H9 (cell line): ENCODE data around the gene DCC. TPM values are rescaled to one million over a fixed set of nuclear protein-coding genes. Genes with fewer than 3 reads are reported as not detected.

Source experiments
- DNase-seq: peaks from one replicate; pipeline ENCODE4 v3.0.0-alpha.2; 2017
- H2AFZ ChIP-seq: one replicate; pipeline ENCODE4 v1.6.1; 2013; ENCODE audit warnings: mild to moderate bottlenecking, low read length, control low read depth, moderate library complexity
- H2AK5ac ChIP-seq: 2 replicates; pipeline ENCODE4 v1.6.1; 2013; ENCODE audit warnings: low read length, control low read depth, mixed read lengths; ENCODE audit not compliant: insufficient read length
- H2BK120ac ChIP-seq: one replicate; pipeline ENCODE4 v1.6.1; 2013; ENCODE audit warnings: low read depth, mild to moderate bottlenecking, low read length, control low read depth, inconsistent platforms; ENCODE audit not compliant: poor library complexity, severe bottlenecking
- H2BK12ac ChIP-seq: 2 replicates; pipeline ENCODE4 v1.6.1; 2013; ENCODE audit warnings: low read length, control low read depth, mixed read lengths, low read depth; ENCODE audit not compliant: insufficient read length
- H2BK15ac ChIP-seq: 2 replicates; pipeline ENCODE4 v1.6.1; 2013; ENCODE audit warnings: low read depth, low read length, control low read depth
- H2BK20ac ChIP-seq: one replicate; pipeline ENCODE4 v1.6.1; 2013; ENCODE audit warnings: low read depth, mild to moderate bottlenecking, low read length, control low read depth, inconsistent platforms; ENCODE audit not compliant: poor library complexity, severe bottlenecking
- H2BK5ac ChIP-seq: 2 replicates; pipeline ENCODE4 v1.6.1; 2013; ENCODE audit warnings: low read length, control low read depth, mixed read lengths; ENCODE audit not compliant: insufficient read length
- H3K14ac ChIP-seq: 2 replicates; pipeline ENCODE4 v1.6.1; 2013; ENCODE audit warnings: low read length, control low read depth; ENCODE audit not compliant: insufficient read depth
- H3K18ac ChIP-seq: 2 replicates; pipeline ENCODE4 v1.6.1; 2013; ENCODE audit warnings: low read depth, mild to moderate bottlenecking, mixed read lengths, low read length, control low read depth; ENCODE audit not compliant: insufficient read length
- H3K23ac ChIP-seq: 2 replicates; pipeline ENCODE4 v1.6.1; 2013; ENCODE audit warnings: low read length, control low read depth, mixed read lengths, low read depth; ENCODE audit not compliant: insufficient read length
- H3K23me2 ChIP-seq: 2 replicates; pipeline ENCODE4 v1.6.1; 2013; ENCODE audit warnings: low read depth, mild to moderate bottlenecking, mixed read lengths, low read length, control low read depth; ENCODE audit not compliant: insufficient read length, poor library complexity, severe bottlenecking
- H3K27ac ChIP-seq: 2 replicates; pipeline ENCODE4 v1.5.1; 2013; ENCODE audit warnings: low read length, control low read depth, mixed read lengths, low read depth; ENCODE audit not compliant: insufficient read length
- H3K27me3 ChIP-seq: 2 replicates; pipeline ENCODE4 v1.6.1; 2013; ENCODE audit warnings: low read length, control low read depth, inconsistent platforms; ENCODE audit not compliant: insufficient read depth
- H3K4ac ChIP-seq: 2 replicates; pipeline ENCODE4 v1.6.1; 2013; ENCODE audit warnings: low read depth, mild to moderate bottlenecking, control low read depth, inconsistent platforms, low read length, moderate library complexity
- H3K4me1 ChIP-seq: 2 replicates; pipeline ENCODE4 v1.6.1; 2013; ENCODE audit warnings: low read length, control low read depth, inconsistent platforms; ENCODE audit not compliant: insufficient read depth
- H3K4me2 ChIP-seq: 2 replicates; pipeline ENCODE4 v1.6.1; 2013; ENCODE audit warnings: low read length, control low read depth, mixed read lengths; ENCODE audit not compliant: insufficient read length, insufficient read depth
- H3K56ac ChIP-seq: 2 replicates; pipeline ENCODE4 v1.6.1; 2013; ENCODE audit warnings: low read depth, mild to moderate bottlenecking, mixed read lengths, low read length, control low read depth; ENCODE audit not compliant: insufficient read length
- H3K79me1 ChIP-seq: 2 replicates; pipeline ENCODE4 v1.6.1; 2013; ENCODE audit warnings: low read depth, mild to moderate bottlenecking, moderate library complexity, low read length, control low read depth, inconsistent platforms; ENCODE audit not compliant: insufficient read depth, poor library complexity, severe bottlenecking
- H3K79me2 ChIP-seq: 2 replicates; pipeline ENCODE4 v1.6.1; 2013; ENCODE audit warnings: low read length, control low read depth, inconsistent platforms; ENCODE audit not compliant: insufficient read depth
- H3K9ac ChIP-seq: 2 replicates; pipeline ENCODE4 v1.6.1; 2013; ENCODE audit warnings: low read length, control low read depth, mixed read lengths; ENCODE audit not compliant: insufficient read length; ENCODE audit errors: extremely low read depth
- H3K9me3 ChIP-seq: one replicate; pipeline ENCODE4 v1.6.1; 2013; ENCODE audit warnings: low read depth, low read length, inconsistent platforms; ENCODE audit not compliant: control insufficient read depth
- H3T11ph ChIP-seq: one replicate; pipeline ENCODE4 v1.6.1; 2013; ENCODE audit warnings: mild to moderate bottlenecking, low read length, control low read depth, inconsistent platforms
- H4K20me1 ChIP-seq: one replicate; pipeline ENCODE4 v1.6.1; 2013; ENCODE audit not compliant: control insufficient read depth, insufficient read length, insufficient read depth
- H4K5ac ChIP-seq: 2 replicates; pipeline ENCODE4 v1.6.1; 2013; ENCODE audit warnings: low read depth, mild to moderate bottlenecking, mixed read lengths, low read length, control low read depth; ENCODE audit not compliant: insufficient read length
- H4K8ac ChIP-seq: replicated peaks from 2 replicates; pipeline ENCODE4 v1.6.1; 2013; ENCODE audit warnings: low read length, control low read depth, mixed read lengths, low read depth; ENCODE audit not compliant: insufficient read length
- H4K91ac ChIP-seq: 2 replicates; pipeline ENCODE4 v1.6.1; 2013; ENCODE audit warnings: low read depth, mild to moderate bottlenecking, moderate library complexity, mixed read lengths, low read length, control low read depth; ENCODE audit not compliant: insufficient read length
- H3K27ac Mint-ChIP-seq, 3 experiments: 2 replicates in 2 of 3; 3 replicates in 1 of 3; pipeline ENCODE4 v1.8.0; 2020 to 2021; ENCODE audit warnings: mixed read lengths in 3 of 3, mild to moderate bottlenecking in 1 of 3, moderate library complexity in 1 of 3
- H3K27me3 Mint-ChIP-seq: 2 replicates; pipeline ENCODE4 v1.8.0; 2021; ENCODE audit warnings: low read depth, mild to moderate bottlenecking, moderate library complexity, mixed read lengths
- H3K36me3 Mint-ChIP-seq, 3 experiments: 2 replicates in 2 of 3; 3 replicates in 1 of 3; pipeline ENCODE4 v1.8.0; 2020 to 2021; ENCODE audit warnings: low read depth in 3 of 3, mixed read lengths in 3 of 3; ENCODE audit not compliant: insufficient read depth in 1 of 3
- H3K4me1 Mint-ChIP-seq, 2 experiments: 2 replicates each; pipeline ENCODE4 v1.8.0; 2020; ENCODE audit warnings: mixed read lengths in 2 of 2
- H3K4me3 Mint-ChIP-seq, 2 experiments: 2 replicates in 1 of 2; 3 replicates in 1 of 2; pipeline ENCODE4 v1.8.0; 2020 to 2021; ENCODE audit warnings: mild to moderate bottlenecking in 2 of 2, mixed read lengths in 2 of 2, moderate library complexity in 1 of 2
- H3K9me3 Mint-ChIP-seq, 2 experiments: 2 replicates in 1 of 2; 3 replicates in 1 of 2; pipeline ENCODE4 v1.8.0; 2020; ENCODE audit warnings: mild to moderate bottlenecking in 2 of 2, mixed read lengths in 2 of 2, moderate library complexity in 1 of 2
- CTCF ChIP-seq: fragments of 200-600 bp; sonication (generic); conservative IDR thresholded peaks from 3 replicates; pipeline ENCODE4 v1.8.0; 2021; ENCODE audit warnings: antibody characterized with exemption, mild to moderate bottlenecking
- WGBS: extraction: QIAGEN DNeasy Blood & Tissue Kit; methylation state at CpG from one replicate; pipeline ENCODE4 v1.1.7; 2013; ENCODE audit warnings: missing lambda C conversion rate, low lambda C conversion rate, mixed read lengths; ENCODE audit not compliant: insufficient read length; ENCODE audit errors: extremely low coverage; 5-methylcytosine and 5-hydroxymethylcytosine counted together
- total RNA-seq: library from RNA; stranded (reverse); gene quantifications from 2 replicates; pipeline ENCODE4 v1.2.1, GENCODE V29; 2021

The DCC gene
- total RNA-seq, 1 experiment from 2014 or later, result 0.35 TPM

- H2BK12ac ChIP-seq, result no peak overlapping the region
- no CpG with 5 or more reads among the region's 1 CpG for WGBS
Measured at GRCh38 chr18:52334896-52335295, 5.1 kb upstream of the DCC start.

More at GRCh38 chr18:52334896-52335295, 5.1 kb upstream of the DCC start:
- no peak overlapping the region for H4K5ac ChIP-seq
- H2BK20ac ChIP-seq, result no peak overlapping the region
- H2AFZ ChIP-seq, result no peak overlapping the region
- H3K79me2 ChIP-seq, result no peaks in the 10 kb centered on the region
- no peak overlapping the region for H4K8ac ChIP-seq
- H3K27ac Mint-ChIP-seq, result no peak overlapping the region
- H3K9ac ChIP-seq, result no peak overlapping the region
- no peaks in the 10 kb centered on the region for H3K4me1 ChIP-seq
- H3K56ac ChIP-seq, result no peak overlapping the region
- H3K36me3 Mint-ChIP-seq, result peaks cover 0 to 5% (median 0%) of the 10 kb centered on the region in 3 experiments; a peak in 2 of 7 replicates
- H3K27me3 Mint-ChIP-seq, result no peaks in the 10 kb centered on the region
- peaks cover 0 to 5% of the 10 kb centered on the region in 2 experiments; a peak in 3 of 5 replicates for H3K9me3 Mint-ChIP-seq
- H3K79me1 ChIP-seq, result no peaks in the 10 kb centered on the region
- no peak overlapping the region for H3K18ac ChIP-seq
- no peak overlapping the region for H3K4me2 ChIP-seq
- no peak overlapping the region for H3K14ac ChIP-seq
- H3K4me3 Mint-ChIP-seq, result no peak overlapping the region
- H4K20me1 ChIP-seq, result no peaks in the 10 kb centered on the region
- H3K4me1 Mint-ChIP-seq, result peaks cover 6 to 7% of the 10 kb centered on the region in 2 experiments
- no peak overlapping the region for H3K4ac ChIP-seq
- H3K27me3 ChIP-seq, result peaks cover 9% of the 10 kb centered on the region; the same call in 1 of the 2 replicates
- H2BK5ac ChIP-seq, result no peak overlapping the region
- H3T11ph ChIP-seq, result no peak overlapping the region
- H3K23me2 ChIP-seq, result peaks cover 2% of the 10 kb centered on the region
- no peak overlapping the region for H2BK120ac ChIP-seq
- H3K9me3 ChIP-seq, result no peaks in the 10 kb centered on the region
- H3K27ac ChIP-seq, result no peak overlapping the region
- no peak overlapping the region for H2BK15ac ChIP-seq
- no peak overlapping the region for H3K23ac ChIP-seq
- no peak overlapping the region for H4K91ac ChIP-seq
- no peak for TF ChIP-seq CTCF
- DNase-seq, result no peak
- H2AK5ac ChIP-seq, result no peak overlapping the region
